SU-DHL-6 (cell line): ENCODE measurements around the gene THBD.

ENCODE experiments used
- H2AFZ ChIP-seq: fragments of 200-600 bp; sonication (generic); 2 replicates; pipeline ENCODE4 v1.6.1; 2014; ENCODE audit warnings: low read depth, mild to moderate bottlenecking, moderate library complexity, mixed read lengths, antibody characterized with exemption, low read length; ENCODE audit not compliant: severe bottlenecking
- H3F3A ChIP-seq: fragments of 200-600 bp; shearing (Covaris generic); 2 replicates; pipeline ENCODE4 v1.6.0; 2016; ENCODE audit warnings: antibody characterized with exemption, mild to moderate bottlenecking; ENCODE audit not compliant: insufficient read depth
- H3K27ac ChIP-seq: fragments of 200-600 bp; sonication (generic); 2 replicates; pipeline ENCODE4 v1.5.1; 2016; ENCODE audit warnings: low read depth, mild to moderate bottlenecking, low read length, moderate library complexity, mixed read lengths
- H3K27me3 ChIP-seq: fragments of 200-600 bp; sonication (generic), shearing (Covaris generic); 2 replicates; pipeline ENCODE4 v1.6.0; 2014; ENCODE audit warnings: mild to moderate bottlenecking, low read length
- H3K36me3 ChIP-seq: fragments of 200-600 bp; sonication (generic); 2 replicates; pipeline ENCODE4 v1.6.1; 2014; ENCODE audit warnings: mild to moderate bottlenecking, low read length, mixed read lengths
- H3K4me2 ChIP-seq: fragments of 300-600, 200-600 bp; shearing (Covaris generic), sonication (generic); 2 replicates; pipeline ENCODE4 v1.6.0; 2014; ENCODE audit warnings: low read length, low read depth, mild to moderate bottlenecking; ENCODE audit not compliant: poor library complexity, severe bottlenecking
- H3K4me3 ChIP-seq: fragments of 200-600 bp; sonication (generic); 2 replicates; pipeline ENCODE4 v1.5.1; 2014; ENCODE audit warnings: antibody characterized with exemption, low read length, mild to moderate bottlenecking, mixed read lengths; ENCODE audit not compliant: insufficient read depth, poor library complexity, severe bottlenecking
- H3K79me2 ChIP-seq: fragments of 200-600 bp; sonication (generic); 2 replicates; pipeline ENCODE4 v1.6.1; 2014; ENCODE audit warnings: mild to moderate bottlenecking, low read length, moderate library complexity; ENCODE audit not compliant: insufficient read depth
- H3K9ac ChIP-seq: fragments of 200-600 bp; sonication (generic); 2 replicates; pipeline ENCODE4 v1.7.0; 2014; ENCODE audit warnings: mild to moderate bottlenecking, low read length
- H3K9me2 ChIP-seq: fragments of 200-600 bp; sonication (generic); replicated peaks from 2 replicates; pipeline ENCODE4 v1.6.1; 2014; ENCODE audit warnings: low read length; ENCODE audit not compliant: insufficient read depth
- H3K9me3 ChIP-seq: fragments of 200-600 bp; sonication (generic); 2 replicates; pipeline ENCODE4 v1.6.1; 2014; ENCODE audit warnings: low read length, mixed read lengths; ENCODE audit not compliant: insufficient read depth
- H4K20me1 ChIP-seq: fragments of 200-600 bp; sonication (generic); 2 replicates; pipeline ENCODE4 v1.6.1; 2014; ENCODE audit warnings: low read depth, mild to moderate bottlenecking, antibody characterized with exemption, low read length, moderate library complexity, mixed read lengths
- CTCF ChIP-seq: fragments of 200-600 bp; sonication (generic); IDR thresholded peaks from one replicate; pipeline ENCODE4 v1.5.1; 2017; ENCODE audit warnings: antibody characterized with exemption, mild to moderate bottlenecking, low read length, moderate library complexity; ENCODE audit not compliant: insufficient read depth, poor library complexity, severe bottlenecking
- EZH2phosphoT487 ChIP-seq: fragments of 200-600 bp; sonication (generic), shearing (Covaris generic); conservative IDR thresholded peaks from 2 replicates; pipeline ENCODE4 v1.6.1; 2018; ENCODE audit warnings: mild to moderate bottlenecking, antibody characterized with exemption, low read length, moderate library complexity, mixed read lengths

The THBD gene

GRCh38 chr20:23090147-23090546 is 40.7 kb upstream of the THBD start:
- no peaks in the 10 kb centered on the region for H3K36me3 ChIP-seq
- no peaks in the 10 kb centered on the region for H3K9me3 ChIP-seq
- TF ChIP-seq EZH2phosphoT487 (no peak), CTCF (no peak)
- no peaks in the 10 kb centered on the region for H3F3A ChIP-seq
- no peak overlapping the region for H2AFZ ChIP-seq
- H3K4me3 ChIP-seq, result no peak overlapping the region
- no peak overlapping the region for H3K9ac ChIP-seq
- H3K9me2 ChIP-seq, result no peaks in the 10 kb centered on the region
- no peaks in the 10 kb centered on the region for H4K20me1 ChIP-seq
- no peaks in the 10 kb centered on the region for H3K79me2 ChIP-seq
- H3K4me2 ChIP-seq, result no peak overlapping the region
- no peaks in the 10 kb centered on the region for H3K27me3 ChIP-seq
- H3K27ac ChIP-seq, result no peak overlapping the region

- Histone ChIP-seq H3K9me2 (no peaks in the 10 kb centered on the region), H3K79me2 (no peaks in the 10 kb centered on the region), H3K9ac (no peak overlapping the region), H3K36me3 (no peaks in the 10 kb centered on the region), H3K27ac (no peak overlapping the region), H3K9me3 (no peaks in the 10 kb centered on the region), H2AFZ (no peak overlapping the region), H3K4me3 (no peak overlapping the region), H3F3A (no peaks in the 10 kb centered on the region), H3K4me2 (no peak overlapping the region), H4K20me1 (no peaks in the 10 kb centered on the region), H3K27me3 (no peaks in the 10 kb centered on the region)
- TF ChIP-seq CTCF (no peak), EZH2phosphoT487 (no peak)
Observed at GRCh38 chr20:23088866-23089265, 39.4 kb upstream of the THBD start.

GRCh38 chr20:23087587-23088251 is 38.2 kb upstream of the THBD start:
- H4K20me1 ChIP-seq, result no peaks in the 10 kb centered on the region
- no peak overlapping the region for H3K9ac ChIP-seq
- no peaks in the 10 kb centered on the region for H3K79me2 ChIP-seq
- TF ChIP-seq EZH2phosphoT487 (no peak), CTCF (no peak)
- H3F3A ChIP-seq, result no peaks in the 10 kb centered on the region
- no peaks in the 10 kb centered on the region for H3K36me3 ChIP-seq
- H3K9me3 ChIP-seq, result no peaks in the 10 kb centered on the region
- no peaks in the 10 kb centered on the region for H3K9me2 ChIP-seq
- no peak overlapping the region for H3K27ac ChIP-seq
- no peak overlapping the region for H2AFZ ChIP-seq
- no peak overlapping the region for H3K4me2 ChIP-seq
- H3K4me3 ChIP-seq, result no peak overlapping the region
- H3K27me3 ChIP-seq, result no peaks in the 10 kb centered on the region
